Measurements from ENCODE around the gene ABCB9. TPM values are rescaled to one million over a fixed set of nuclear protein-coding genes. Genes with fewer than 3 reads are reported as not detected.
A peak's percentile ranks its signal among the peaks of the same experiment; 100 is the strongest.

Gene ABCB9
- total and polyA plus RNA-seq, 4 donors = 2.7 to 7.5 (median 4.8) TPM

GRCh38 chr12:122947352-122947792 is 18.9 kb downstream of the ABCB9 start:
- Histone ChIP-seq H3K36me3 (ENCODE audit: control insufficient read depth in 4 of 4, insufficient read depth in 4 of 4, low read length in 4 of 4) (no peaks in the 10 kb centered on the region), H3K27ac (ENCODE audit: low read depth in 1 of 2, low read length in 1 of 2) (peak overlapping the region; percentile 50 to 87), H3K4me3 (no peak overlapping the region), H3K9me3 (ENCODE audit: control insufficient read depth in 4 of 4, insufficient read depth in 3 of 4, low read length in 3 of 4) (no peaks in the 10 kb centered on the region), H3K9ac (ENCODE audit: insufficient read depth in 1 of 2, low read length in 2 of 2) (no peak overlapping the region), H3K27me3 (ENCODE audit: control insufficient read depth in 3 of 3, insufficient read depth in 3 of 3, low read length in 2 of 3) (no peaks in the 10 kb centered on the region), H3K4me1 (ENCODE audit: control insufficient read depth in 5 of 5, insufficient read depth in 5 of 5, low read length in 5 of 5) (peaks cover 0 to 23% (median 0%) of the 10 kb centered on the region in 5 donors)
- no peak for TF ChIP-seq CTCF (IDR thresholded peaks at IDR 0.05; ENCODE audit: control extremely low read depth, extremely low read depth)
- WGBS, 2 donors = 41 to 45% methylated on average over 15 of the region's 15 CpGs
- ATAC-seq (ENCODE audit: insufficient read depth, low FRiP score) (peak; percentile 5), DNase-seq (no peak)

GRCh38 chr12:122946690-122947341 is 19.4 kb downstream of the ABCB9 start:
- TF ChIP-seq CTCF (IDR thresholded peaks at IDR 0.05; ENCODE audit: control extremely low read depth, extremely low read depth) = no peak
- H3K9me3 ChIP-seq (ENCODE audit: control insufficient read depth in 4 of 4, insufficient read depth in 3 of 4, low read length in 3 of 4) = no peaks in the 10 kb centered on the region
- peak; percentile 81 for ATAC-seq (ENCODE audit: insufficient read depth, low FRiP score)
- H3K9ac ChIP-seq (ENCODE audit: insufficient read depth in 1 of 2, low read length in 2 of 2) = no peak overlapping the region
- peak in 2 of 3 donors; percentile 30 to 43 for DNase-seq
- no peaks in the 10 kb centered on the region for H3K36me3 ChIP-seq (ENCODE audit: control insufficient read depth in 4 of 4, insufficient read depth in 4 of 4, low read length in 4 of 4)
- 26 to 32% methylated on average over 10 of the region's 10 CpGs for WGBS, 2 donors
- H3K4me1 ChIP-seq (ENCODE audit: control insufficient read depth in 5 of 5, insufficient read depth in 5 of 5, low read length in 5 of 5) = peaks cover 0 to 23% (median 0%) of the 10 kb centered on the region in 5 donors
- H3K4me3 ChIP-seq = no peak overlapping the region
- no peaks in the 10 kb centered on the region for H3K27me3 ChIP-seq (ENCODE audit: control insufficient read depth in 3 of 3, insufficient read depth in 3 of 3, low read length in 2 of 3)
- peak overlapping the region; percentile 50 to 87 for H3K27ac ChIP-seq (ENCODE audit: low read depth in 1 of 2, low read length in 1 of 2)

- no peak overlapping the region for H3K4me3 ChIP-seq
- DNase-seq (peak; percentile 21 to 46 (median 39)), ATAC-seq (ENCODE audit: insufficient read depth, low FRiP score) (no peak)
- peak overlapping the region in 1 of 2 donors; percentile 68 for H3K27ac ChIP-seq (ENCODE audit: low read depth in 1 of 2, low read length in 1 of 2)
- no peak for TF ChIP-seq CTCF (IDR thresholded peaks at IDR 0.05; ENCODE audit: control extremely low read depth, extremely low read depth)
- H3K9ac ChIP-seq (ENCODE audit: insufficient read depth in 1 of 2, low read length in 2 of 2) = no peak overlapping the region
- no peaks in the 10 kb centered on the region for H3K36me3 ChIP-seq (ENCODE audit: control insufficient read depth in 4 of 4, insufficient read depth in 4 of 4, low read length in 4 of 4)
- H3K4me1 ChIP-seq (ENCODE audit: control insufficient read depth in 5 of 5, insufficient read depth in 5 of 5, low read length in 5 of 5) = peaks cover 0 to 23% (median 0%) of the 10 kb centered on the region in 5 donors
- H3K27me3 ChIP-seq (ENCODE audit: control insufficient read depth in 3 of 3, insufficient read depth in 3 of 3, low read length in 2 of 3) = no peaks in the 10 kb centered on the region
- peaks cover 0 to 2% (median 0%) of the 10 kb centered on the region in 4 donors for H3K9me3 ChIP-seq (ENCODE audit: control insufficient read depth in 4 of 4, insufficient read depth in 3 of 4, low read length in 3 of 4)
- WGBS, 2 donors = 77 to 90% methylated on average over 12 to 14 of the region's 14 CpGs
Measured at GRCh38 chr12:122944605-122945592, 21.4 kb downstream of the ABCB9 start.

Data from lung (tissue), 12 donors.